Measurements from ENCODE around the gene BRI3BP.
A peak's percentile ranks its signal among the peaks of the same experiment; 100 is the strongest.
"Not testable (repeated sequence)": the region's sequence is repeated elsewhere in the genome, so short reads cannot be mapped to it uniquely, and the experiment has no call there.

Gene BRI3BP

GRCh38 chr12:124975276-124975675 is 18.2 kb upstream of the BRI3BP start:
- no peak for DNase-seq

DNA sequence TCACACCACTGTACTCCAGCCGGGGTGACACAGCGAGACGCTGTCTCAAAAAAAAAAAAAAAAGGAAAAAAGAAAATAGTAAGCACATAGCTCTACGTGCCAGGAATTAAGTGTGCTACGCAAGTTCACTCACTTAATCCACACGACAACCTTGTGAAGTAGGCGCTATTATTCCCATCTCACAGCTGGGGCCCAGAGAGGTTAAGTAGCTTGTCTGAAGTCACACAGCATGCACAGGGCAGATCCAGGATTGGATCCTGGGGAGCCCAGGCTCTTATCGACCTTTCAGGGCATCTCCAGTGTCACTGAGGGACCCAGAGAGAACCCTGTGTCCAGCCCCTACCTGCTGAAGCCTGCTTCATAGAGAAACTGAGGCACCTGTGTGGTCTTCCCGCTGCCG is 16.4 kb upstream of the BRI3BP start:
- DNase-seq = no peak

DNA sequence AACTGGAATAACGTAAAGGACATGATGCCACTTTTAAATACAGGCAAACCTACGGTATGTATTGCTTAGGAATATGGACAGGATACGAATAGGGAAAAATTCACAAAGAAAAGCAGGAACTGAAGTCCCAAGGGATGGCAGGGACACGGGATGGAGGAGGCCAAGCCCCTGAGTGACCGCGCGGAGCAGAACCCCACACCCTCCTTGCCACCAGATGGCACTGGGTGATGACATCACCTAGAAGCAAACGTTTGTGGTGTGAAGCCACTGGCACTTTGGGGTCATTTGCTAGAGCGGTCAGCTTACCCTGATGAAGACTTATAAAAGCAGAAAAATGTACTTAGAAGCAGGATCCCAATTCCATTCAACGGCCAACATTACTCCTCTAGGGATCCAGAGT is 13.9 kb upstream of the BRI3BP start:
- no peak for DNase-seq

DNA sequence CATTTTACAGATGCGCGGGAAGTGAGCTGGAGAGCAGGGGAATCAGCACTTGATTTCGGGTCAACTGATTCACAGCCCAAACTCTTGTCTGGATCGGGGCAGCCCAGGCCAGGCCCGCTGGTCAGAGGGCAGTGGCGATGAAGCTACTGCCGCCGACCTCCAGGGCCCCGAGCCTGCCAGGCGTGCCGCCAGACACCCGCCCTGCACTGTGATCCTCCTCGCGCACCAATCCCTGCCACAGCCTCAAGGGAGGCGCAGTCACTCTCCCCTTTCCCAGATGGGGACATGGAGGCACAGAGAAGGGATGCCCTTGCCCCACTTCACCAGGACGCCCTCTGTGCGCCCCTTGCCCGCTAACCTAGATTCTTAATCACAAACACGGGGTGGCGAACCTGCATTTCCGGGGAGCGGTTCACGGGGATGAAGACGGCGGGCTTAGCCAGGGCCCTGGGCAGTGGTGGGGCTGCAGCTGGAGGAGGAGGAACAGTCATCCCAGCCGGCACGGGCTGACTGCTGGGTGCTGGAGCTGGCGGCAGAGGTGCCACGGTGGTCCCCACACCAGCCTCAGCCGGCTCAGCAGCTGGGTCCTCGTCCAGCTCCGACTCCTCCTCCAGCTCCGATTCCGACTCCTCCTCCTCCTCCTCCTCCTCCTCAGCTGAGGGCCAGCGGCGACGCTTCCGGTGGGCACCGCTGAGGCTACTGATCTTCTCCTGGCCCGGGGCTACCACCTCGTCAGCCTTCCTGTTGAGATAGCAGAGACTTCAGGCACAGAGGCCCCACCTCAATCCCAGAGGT is 13.2 kb upstream of the BRI3BP start:
- no peak for DNase-seq

DNA sequence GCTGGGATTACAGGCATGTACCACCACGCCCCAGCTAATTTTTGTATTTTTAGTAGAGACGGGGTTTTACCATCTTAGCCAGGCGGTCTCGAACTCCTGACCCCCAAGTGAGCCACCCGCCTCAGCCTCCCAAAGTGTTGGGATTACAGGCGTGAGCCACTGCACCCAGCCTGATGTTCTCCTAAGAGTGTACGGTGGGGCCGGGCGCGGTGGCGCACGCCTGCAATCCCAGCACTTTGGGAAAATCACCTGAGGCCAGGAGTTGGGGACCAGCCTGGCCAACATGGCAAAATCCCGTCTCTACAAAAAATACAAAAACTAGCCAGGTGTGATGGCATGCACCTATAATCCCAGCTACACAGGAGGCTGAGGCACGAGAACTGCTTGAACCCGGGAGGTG is 6.6 kb upstream of the BRI3BP start:
- not testable (repeated sequence) for DNase-seq

DNA sequence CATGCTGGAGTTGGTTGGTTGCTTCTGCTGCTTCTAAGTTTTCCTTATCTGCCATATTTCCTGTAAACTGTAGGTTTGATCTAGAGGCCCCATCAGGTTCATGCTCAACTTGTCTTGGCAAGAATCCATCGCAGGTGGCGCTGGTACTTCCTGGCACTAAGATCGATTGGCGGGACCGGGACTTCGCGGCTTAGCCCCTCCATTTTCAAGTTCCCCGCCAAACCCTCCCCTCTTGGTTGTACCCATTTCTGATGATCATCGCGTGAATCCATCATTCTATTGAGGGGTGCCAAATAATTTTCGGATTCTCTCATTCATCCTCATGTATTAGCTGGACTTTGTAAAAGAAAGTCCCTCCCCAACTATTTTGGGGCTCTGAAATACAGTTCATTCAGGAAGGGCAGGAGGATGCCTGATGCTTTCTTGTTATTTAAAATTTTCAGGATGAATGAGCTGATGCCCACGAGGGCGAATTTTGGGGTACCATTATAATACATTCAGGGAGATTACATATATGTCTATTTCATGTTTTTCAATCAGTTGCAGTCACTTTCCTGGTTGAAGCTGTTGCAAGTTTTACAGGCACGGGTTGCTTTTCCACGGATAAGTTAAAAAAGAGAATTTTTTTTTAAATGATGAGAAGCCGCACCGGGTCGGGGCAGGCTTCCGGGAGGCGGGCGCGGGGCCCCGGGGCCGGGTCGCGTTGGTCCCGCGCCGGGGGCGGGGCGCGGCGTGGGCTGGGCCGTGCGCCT is 395 bp upstream of the BRI3BP start:
- peak; percentile 62 for DNase-seq

- no peak for DNase-seq
These were observed 1.1 kb downstream of the BRI3BP start for GRCh38 chr12:124994437-124994975.

DNA sequence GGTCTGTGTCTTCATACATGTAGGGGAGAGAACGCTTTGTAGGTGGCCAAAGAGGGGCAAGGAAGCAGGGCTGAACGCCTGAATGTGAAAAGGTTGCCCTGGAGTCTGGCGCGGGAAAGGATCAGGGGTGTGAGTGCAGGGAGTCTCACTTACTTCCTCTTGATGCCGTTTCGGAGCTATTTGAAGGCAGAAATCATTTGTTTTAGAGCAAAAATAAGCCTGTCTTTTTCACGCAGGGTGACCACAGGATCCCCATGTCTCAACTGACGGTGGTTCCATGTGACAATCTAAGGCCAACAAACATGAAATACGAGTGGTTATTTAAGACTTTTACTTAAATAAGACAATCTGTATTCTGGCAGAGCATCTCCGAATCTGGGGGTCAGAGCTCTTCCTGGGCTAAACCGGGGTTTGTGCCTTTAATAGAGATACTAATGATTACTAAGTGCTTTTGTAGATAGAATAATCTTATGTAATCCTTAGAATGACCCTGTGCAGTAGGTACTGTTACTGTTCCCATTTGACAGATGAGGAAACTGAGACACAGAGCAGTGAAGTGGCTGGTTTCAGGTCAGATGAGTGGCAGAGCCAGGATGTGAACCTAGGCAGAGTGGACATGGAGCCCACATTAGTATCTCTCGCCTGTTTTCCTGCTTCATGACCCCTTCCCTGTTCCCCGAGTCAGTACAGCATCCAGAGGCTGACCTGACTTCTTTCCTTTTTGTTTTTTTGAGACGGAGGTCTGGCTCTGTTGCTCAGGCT is 1.9 kb downstream of the BRI3BP start:
- DNase-seq = no peak

GRCh38 chr12:124998705-124999104 is 5.3 kb downstream of the BRI3BP start:
- no peak for DNase-seq

- DNase-seq = no peak
These were observed 8.2 kb downstream of the BRI3BP start for GRCh38 chr12:125001636-125002035.

GRCh38 chr12:125003021-125003420 is 9.6 kb downstream of the BRI3BP start:
- no peak for DNase-seq

GRCh38 chr12:125004621-125005020 is 11.2 kb downstream of the BRI3BP start:
- no peak for DNase-seq

DNA sequence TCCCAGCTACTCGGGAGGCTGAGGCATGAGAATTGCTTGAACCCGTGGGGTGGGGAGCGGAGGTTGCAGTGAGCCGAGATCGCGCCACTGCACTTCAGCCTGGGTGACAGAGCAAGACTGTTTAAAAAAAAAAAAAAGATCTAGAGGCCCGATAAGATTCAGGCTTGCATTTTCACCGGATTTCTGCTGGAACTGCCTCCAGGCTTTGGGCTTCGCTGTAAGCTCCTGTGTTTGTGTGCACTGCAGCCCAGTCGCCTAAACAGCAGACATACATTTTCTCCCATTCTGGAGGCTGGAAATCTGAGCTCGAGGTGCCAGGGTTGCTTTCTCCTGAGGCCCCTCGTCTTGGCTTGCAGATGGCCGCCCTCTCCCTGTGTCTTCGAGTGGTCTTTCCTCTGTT is 12.2 kb downstream of the BRI3BP start:
- DNase-seq = no peak

- DNase-seq = no peak
These were observed 12.9 kb downstream of the BRI3BP start for GRCh38 chr12:125006365-125006764.

DNA sequence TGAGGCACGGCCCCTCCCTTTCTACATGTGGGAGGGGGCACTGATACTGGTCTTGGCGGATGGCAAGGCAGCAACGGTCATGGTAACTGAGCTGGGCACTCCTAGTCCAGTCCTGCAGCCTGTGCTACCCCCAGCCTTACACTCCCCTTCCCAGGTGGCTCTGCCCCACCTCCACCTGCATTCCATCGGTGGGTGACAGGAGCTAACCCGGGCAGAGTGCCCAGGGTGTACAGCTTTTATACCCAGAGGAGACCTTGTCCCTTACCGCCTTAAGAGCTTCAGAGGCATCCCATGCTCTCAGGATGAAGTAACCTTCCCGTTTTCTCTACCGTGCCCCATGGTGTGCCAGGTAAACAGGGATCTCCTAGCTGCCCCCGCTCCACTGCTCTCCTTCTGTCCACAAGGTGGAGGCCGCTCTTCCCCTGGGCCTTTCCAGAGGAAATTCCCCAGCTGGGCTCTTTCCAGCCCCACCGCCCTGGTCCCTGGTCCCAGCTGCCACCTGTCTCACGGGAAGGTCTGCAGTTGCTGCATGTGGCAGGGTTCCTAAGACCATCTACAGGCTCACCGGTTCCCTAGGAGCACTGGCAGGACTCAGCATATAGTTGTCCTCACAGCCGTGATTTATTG is 20.5 kb downstream of the BRI3BP start:
- no peak for DNase-seq

- no peak for DNase-seq
These were observed 21.1 kb downstream of the BRI3BP start for GRCh38 chr12:125014526-125014925.

DNA sequence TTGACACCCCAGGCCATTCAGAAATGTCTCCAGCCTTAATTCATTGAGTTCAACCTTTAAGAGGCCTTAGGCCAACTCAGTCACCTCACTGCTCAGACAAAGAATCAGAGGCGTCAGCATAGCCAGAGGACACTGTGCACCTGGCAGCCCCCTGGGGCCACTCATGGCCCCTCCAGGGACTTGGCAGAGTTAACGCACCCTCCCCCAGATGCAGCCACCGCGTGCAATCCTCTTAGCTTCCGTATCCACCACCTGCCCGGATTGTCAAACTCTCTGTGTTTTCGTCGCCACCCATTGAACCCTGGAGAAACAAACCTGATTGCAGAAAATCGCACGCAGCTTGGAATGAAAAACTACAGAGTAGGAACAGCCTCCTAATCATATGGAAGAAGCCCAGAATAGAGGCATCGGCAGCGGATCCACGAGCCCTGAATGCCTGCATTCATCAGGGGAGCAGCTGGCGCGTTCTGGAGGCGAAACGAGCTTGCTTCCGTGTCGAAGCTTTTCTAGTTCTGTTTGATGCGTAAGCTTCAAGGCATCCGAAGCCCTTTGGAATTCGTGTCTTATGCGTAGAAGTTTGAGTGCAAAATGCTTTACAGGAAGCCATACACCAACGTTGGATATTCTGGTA is 22.4 kb downstream of the BRI3BP start:
- DNase-seq = no peak

GRCh38 chr12:125017801-125018200 is 24.4 kb downstream of the BRI3BP start:
- no peak for DNase-seq

DNA sequence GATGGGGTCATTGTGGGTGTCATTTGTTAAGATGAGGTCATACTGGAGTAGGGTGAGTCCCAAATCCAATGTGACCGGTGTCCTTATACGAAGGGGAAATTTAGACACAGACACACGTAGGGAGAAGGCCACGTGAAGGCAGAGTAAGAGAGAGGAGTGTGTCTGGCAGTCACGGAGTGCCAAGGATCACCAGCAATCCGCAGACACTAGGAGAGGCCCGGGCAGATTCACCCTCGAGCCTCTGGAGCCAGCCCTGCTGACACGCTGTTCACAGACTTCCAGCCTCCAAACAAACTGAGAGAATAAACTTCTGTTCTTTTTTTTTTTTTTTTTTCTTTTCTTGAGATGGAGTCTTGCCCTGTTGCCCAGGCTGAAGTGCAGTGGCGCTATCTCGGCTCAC is 24.9 kb downstream of the BRI3BP start:
- no peak for DNase-seq

DNA sequence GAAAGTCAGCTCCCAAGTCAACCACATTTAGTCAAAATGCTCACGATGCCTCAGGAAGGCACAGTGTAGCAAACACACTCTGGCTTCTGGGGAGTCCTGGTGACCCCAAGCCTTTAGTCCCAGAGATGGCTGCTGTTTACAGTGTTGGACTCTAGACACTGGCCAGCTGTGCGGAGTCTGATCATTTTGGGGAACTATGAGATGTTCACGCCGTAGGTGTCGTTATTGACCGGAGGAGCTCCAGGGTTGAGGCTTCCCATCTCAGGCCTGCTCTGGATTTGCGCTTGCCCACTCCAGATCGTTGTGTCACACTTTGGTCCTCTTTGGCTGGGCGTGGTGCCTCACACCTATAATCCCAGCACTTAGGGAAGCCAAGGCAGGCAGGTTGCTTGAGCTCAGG is 27.7 kb downstream of the BRI3BP start:
- no peak for DNase-seq

DNA sequence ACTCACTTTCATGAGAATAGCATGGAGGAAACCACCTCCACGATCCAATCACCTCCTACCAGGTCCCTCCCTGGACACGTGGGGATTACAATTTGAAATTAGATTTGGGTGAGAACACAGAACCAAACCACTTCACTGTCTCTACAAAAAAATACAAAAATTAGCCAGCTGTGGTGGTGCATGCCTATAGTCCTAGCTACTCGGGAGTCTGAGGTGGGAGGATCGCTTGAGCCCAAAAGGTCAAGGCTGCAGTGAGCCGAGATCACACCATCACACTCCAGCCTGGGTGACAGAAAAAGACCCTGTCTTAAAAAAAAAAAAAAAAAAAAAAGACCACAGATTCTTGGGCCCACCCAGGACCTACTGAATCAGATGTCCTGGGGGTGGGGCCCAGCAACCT is 28.3 kb downstream of the BRI3BP start:
- DNase-seq = no peak

DNA sequence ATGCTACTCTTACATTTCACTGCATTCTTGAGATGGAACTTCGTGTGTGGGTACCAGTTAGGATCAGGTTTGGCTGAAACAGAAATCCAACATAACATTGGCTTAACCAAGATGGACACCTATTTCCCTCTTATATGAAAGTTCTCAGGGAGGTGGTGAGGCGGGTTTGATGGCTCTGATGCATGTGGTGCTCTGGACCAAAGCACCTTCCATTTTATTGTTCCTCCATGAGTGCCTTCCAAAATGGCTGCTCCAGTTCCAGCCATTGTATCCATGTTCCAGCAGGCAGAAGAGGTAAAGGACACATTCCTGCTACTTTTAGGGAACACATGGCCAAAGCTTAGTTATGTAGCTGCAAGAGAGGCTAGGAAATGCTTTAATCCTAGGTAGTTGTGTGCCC is 29.6 kb downstream of the BRI3BP start:
- no peak for DNase-seq
